HepG2 (cell line): Measurements from ENCODE around the gene SEC14L2. TPM values are rescaled to one million over a fixed set of nuclear protein-coding genes. Genes with fewer than 3 reads are reported as not detected.

Source experiments
- BATF2 ChIP-seq: sonication (generic); formaldehyde crosslinking; IDR thresholded peaks from 2 replicates; pipeline ENCODE4 v1.8.0; 2022; ENCODE audit warnings: mild to moderate bottlenecking, missing genetic modification reagents, moderate library complexity
- CEBPB ChIP-seq: IDR thresholded peaks from 2 replicates; pipeline ENCODE4 v1.6.1; 2011; ENCODE audit warnings: low read depth, low read length, improper control_type of control experiment, borderline replicate concordance
- GTF3A ChIP-seq: sonication (generic); formaldehyde crosslinking; conservative IDR thresholded peaks from 2 replicates; pipeline ENCODE4 v1.4.0; 2020; ENCODE audit warnings: mild to moderate bottlenecking, missing genetic modification reagents
- HCFC1 ChIP-seq: fragments of 150-350 bp; IDR thresholded peaks from 2 replicates; pipeline ENCODE4 v1.6.1; 2014; ENCODE audit warnings: low read depth, low read length
- HNRNPL ChIP-seq: fragments of 200-400 bp; formaldehyde crosslinking; IDR thresholded peaks from 2 replicates; pipeline ENCODE4 v1.6.1; 2017; ENCODE audit warnings: mild to moderate bottlenecking, low read depth, low read length
- KLF6 ChIP-seq: IDR thresholded peaks from 2 replicates; pipeline ENCODE4 v1.8.0; 2016; ENCODE audit warnings: missing biosample characterization, missing genetic modification reagents
- MBNL3 ChIP-seq: fragments of 250-450 bp; sonication (Bioruptor Pico); conservative IDR thresholded peaks from 2 replicates; pipeline ENCODE4 v1.8.0; 2022; ENCODE audit warnings: mild to moderate bottlenecking, inconsistent platforms
- MTERF4 ChIP-seq: sonication (generic); formaldehyde crosslinking; IDR thresholded peaks from 2 replicates; pipeline ENCODE4 v1.8.0; 2023; ENCODE audit warnings: mild to moderate bottlenecking, missing genetic modification reagents
- NR2F2 ChIP-seq: IDR thresholded peaks from 2 replicates; pipeline ENCODE4 v1.6.1; 2012; ENCODE audit warnings: low read depth, inconsistent platforms, borderline replicate concordance
- SAP130 ChIP-seq: IDR thresholded peaks from 2 replicates; pipeline ENCODE4 v1.6.1; 2016; ENCODE audit warnings: low read depth
- SETDB1 ChIP-seq: sonication (generic); formaldehyde crosslinking; IDR thresholded peaks from 2 replicates; pipeline ENCODE4 v1.5.1; 2020; ENCODE audit warnings: missing genetic modification reagents, mild to moderate bottlenecking, borderline replicate concordance
- THAP11 ChIP-seq: IDR thresholded peaks from 2 replicates; pipeline ENCODE4 v1.6.1; 2016; ENCODE audit warnings: missing biosample characterization, missing genetic modification reagents
- ZBTB49 ChIP-seq: sonication (generic); formaldehyde crosslinking; IDR thresholded peaks from 2 replicates; pipeline ENCODE4 v1.4.0; 2020; ENCODE audit warnings: missing genetic modification reagents, borderline replicate concordance
- ZNF10 ChIP-seq: sonication (generic); formaldehyde crosslinking; IDR thresholded peaks from 2 replicates; pipeline ENCODE4 v1.4.0; 2020; ENCODE audit warnings: mild to moderate bottlenecking, low read depth, missing genetic modification reagents, borderline replicate concordance
- ZNF274 ChIP-seq: sonication (generic); formaldehyde crosslinking; IDR thresholded peaks from 2 replicates; pipeline ENCODE4 v1.5.1; 2020; ENCODE audit warnings: mild to moderate bottlenecking, missing genetic modification reagents
- ZNF350 ChIP-seq: sonication (generic); formaldehyde crosslinking; IDR thresholded peaks from 2 replicates; pipeline ENCODE4 v1.4.0; 2020; ENCODE audit warnings: mild to moderate bottlenecking, low read depth, missing genetic modification reagents, borderline replicate concordance
- ZNF407 ChIP-seq: sonication (generic); formaldehyde crosslinking; IDR thresholded peaks from one replicate; pipeline ENCODE4 v1.5.1; 2020; ENCODE audit warnings: mild to moderate bottlenecking, missing genetic modification reagents; ENCODE audit errors: not compliant biosample characterization
- ZNF780A ChIP-seq: sonication (generic); formaldehyde crosslinking; IDR thresholded peaks from 2 replicates; pipeline ENCODE4 v1.8.0; 2022; ENCODE audit warnings: mild to moderate bottlenecking, missing genetic modification reagents, moderate library complexity
- polyA plus RNA-seq, 8 experiments: library from polyadenylated mRNA; depleted of rRNA in 3 of 8; stranded (reverse) in 7 of 8; unstranded in 1 of 8; fragments of >200 nt; fragmentation: Illumina TruSeq in 4 of 8; extraction: Trizol in 4 of 8; gene quantifications; 2 replicates each; pipeline versions ENCODE4 v1.2.1 to v1.2.3, GENCODE V29; 2011 to 2016; ENCODE audit warnings: low read depth in 4 of 8, missing spikeins in 1 of 8, mixed read lengths in 1 of 8; ENCODE audit not compliant: insufficient read depth in 1 of 8
- total RNA-seq, 5 experiments: library from RNA; depleted of rRNA; stranded (reverse); fragments of >200 nt; fragmentation: Illumina TruSeq; extraction: Trizol; gene quantifications; 2 replicates each; pipeline ENCODE4 v1.2.3, GENCODE V29; 2016; ENCODE audit warnings: low read depth in 1 of 5

SEC14L2 gene
- total and polyA plus RNA-seq, 2 of the 13 experiments (the other 11 are each of a cell fraction or from before 2014, with no cell fraction given): 4.1 to 5.1 TPM

- TF ChIP-seq ZNF407 (CRISPR knock-in tag) (no peak), GTF3A (0 out of 2 replicates have a peak, but pooled peaks have one; percentile 14), KLF6 (peak; percentile 15), MBNL3 (CRISPR knock-in tag) (no peak), HCFC1 (peak; percentile 75), ZNF350 (CRISPR knock-in tag) (peak; percentile 64; the same call in 1 of the 2 replicates), ZNF10 (CRISPR knock-in tag) (no peak), THAP11 (peak; percentile 91), HNRNPL (no peak), ZNF274 (no peak), CEBPB (no peak), MTERF4 (CRISPR knock-in tag) (no peak), SETDB1 (no peak), NR2F2 (no peak), ZBTB49 (CRISPR knock-in tag) (no peak), SAP130 (CRISPR knock-in tag) (peak; percentile 95), ZNF780A (CRISPR knock-in tag) (no peak), BATF2 (CRISPR knock-in tag) (0 out of 2 replicates have a peak, but pooled peaks have one; percentile 11)
These were observed 27.2 kb downstream of the SEC14L2 start (continued) for GRCh38 chr22:30423959-30424533.
